Endodermal cell (in vitro differentiated cells): Measurements from ENCODE around the gene ZNF783. TPM values are rescaled to one million over a fixed set of nuclear protein-coding genes. Genes with fewer than 3 reads are reported as not detected.

Experiments used
- DNase-seq: peaks from one replicate; pipeline ENCODE4 v3.0.0-alpha.2; 2017
- H3K27ac ChIP-seq: 2 replicates; pipeline ENCODE4 v1.5.1; 2013; ENCODE audit warnings: mild to moderate bottlenecking, low read depth, low read length, moderate library complexity
- H3K27me3 ChIP-seq: 2 replicates; pipeline ENCODE4 v1.6.1; 2013; ENCODE audit warnings: mild to moderate bottlenecking, low read length, moderate library complexity; ENCODE audit not compliant: insufficient read depth, control insufficient read depth, poor library complexity, severe bottlenecking
- H3K36me3 ChIP-seq: 2 replicates; pipeline ENCODE4 v1.7.0; 2013; ENCODE audit warnings: mild to moderate bottlenecking, low read length, moderate library complexity; ENCODE audit not compliant: control insufficient read depth, insufficient read depth
- H3K4me1 ChIP-seq: one replicate; pipeline ENCODE4 v1.7.0; 2013; ENCODE audit warnings: low read length; ENCODE audit not compliant: control insufficient read depth, insufficient read depth
- H3K4me3 ChIP-seq: 2 replicates; pipeline ENCODE4 v1.5.1; 2013; ENCODE audit warnings: mild to moderate bottlenecking, low read length, moderate library complexity
- H3K9ac ChIP-seq: 2 replicates; pipeline ENCODE4 v1.6.1; 2013; ENCODE audit warnings: mild to moderate bottlenecking, low read length, moderate library complexity; ENCODE audit not compliant: poor library complexity, severe bottlenecking; ENCODE audit errors: extremely low read depth
- H3K9me3 ChIP-seq: 2 replicates; pipeline ENCODE4 v1.6.1; 2013; ENCODE audit warnings: mild to moderate bottlenecking, low read length, moderate library complexity; ENCODE audit not compliant: control insufficient read depth
- H3K27ac Mint-ChIP-seq: 2 replicates; pipeline ENCODE4 v1.8.0; 2020; ENCODE audit warnings: mixed read lengths
- H3K27me3 Mint-ChIP-seq: 2 replicates; pipeline ENCODE4 v1.8.0; 2021; ENCODE audit warnings: mild to moderate bottlenecking, mixed read lengths; ENCODE audit not compliant: insufficient read depth
- H3K36me3 Mint-ChIP-seq: 2 replicates; pipeline ENCODE4 v1.8.0; 2020; ENCODE audit warnings: low read depth, mixed read lengths
- H3K4me1 Mint-ChIP-seq: 2 replicates; pipeline ENCODE4 v1.8.0; 2020; ENCODE audit warnings: mixed read lengths
- H3K4me3 Mint-ChIP-seq: 2 replicates; pipeline ENCODE4 v1.8.0; 2020; ENCODE audit warnings: mild to moderate bottlenecking, moderate library complexity, mixed read lengths
- H3K9me3 Mint-ChIP-seq: 2 replicates; pipeline ENCODE4 v1.8.0; 2020; ENCODE audit warnings: mild to moderate bottlenecking, mixed read lengths
- CTCF ChIP-seq: fragments of 200-600 bp; sonication (generic); conservative IDR thresholded peaks from 2 replicates; pipeline ENCODE4 v1.5.0; 2021; ENCODE audit warnings: antibody characterized with exemption, mild to moderate bottlenecking
- WGBS, 2 experiments: methylation state at CpG; one replicate each; pipeline versions ENCODE4 v1.1.5 to v1.1.7; 2013; ENCODE audit warnings: missing lambda C conversion rate in 2 of 2, mixed read lengths in 1 of 2; ENCODE audit not compliant: insufficient coverage in 1 of 2, insufficient read length in 1 of 2; 5-methylcytosine and 5-hydroxymethylcytosine counted together
- total RNA-seq, 2 donors: library from RNA; stranded (reverse); fragmentation: NEBNext Ultra II Directional in 1 of 2; extraction: Animal tissue kit (Norgen Biotek cat#: 25700) in 1 of 2; gene quantifications; 2 replicates in 1 of 2; 3 replicates in 1 of 2; pipeline ENCODE4 v1.2.1, GENCODE V29; 2021

ZNF783 gene
- total RNA-seq, 2 donors from 2014 or later: 12.1 to 13.2 TPM

- no peak for TF ChIP-seq CTCF
- Histone ChIP-seq H3K9ac (no peak overlapping the region), H3K27me3 (no peaks in the 10 kb centered on the region), H3K9me3 (no peaks in the 10 kb centered on the region), H3K27ac (no peak overlapping the region), H3K36me3 (peaks cover 51% of the 10 kb centered on the region), H3K4me3 (no peak overlapping the region), H3K4me1 (no peaks in the 10 kb centered on the region)
- no peaks in the 10 kb centered on the region for H3K9me3 Mint-ChIP-seq
- H3K36me3 Mint-ChIP-seq: peaks cover 46% of the 10 kb centered on the region
- no peak overlapping the region for H3K27ac Mint-ChIP-seq
- 99 to 100% methylated on average over 1 to 2 of the region's 2 CpGs for WGBS, 2 experiments
- H3K4me1 Mint-ChIP-seq: no peaks in the 10 kb centered on the region
- H3K27me3 Mint-ChIP-seq: no peaks in the 10 kb centered on the region
- no peak overlapping the region for H3K4me3 Mint-ChIP-seq
- DNase-seq: no peak
Observed at GRCh38 chr7:149252378-149252777, 9.6 kb upstream of the ZNF783 start.

- Histone ChIP-seq H3K27me3 (no peaks in the 10 kb centered on the region), H3K9ac (no peak overlapping the region), H3K27ac (no peak overlapping the region), H3K36me3 (peaks cover 51% of the 10 kb centered on the region), H3K4me3 (no peak overlapping the region), H3K4me1 (no peaks in the 10 kb centered on the region), H3K9me3 (no peaks in the 10 kb centered on the region)
- no peaks in the 10 kb centered on the region for H3K4me1 Mint-ChIP-seq
- peaks cover 43% of the 10 kb centered on the region for H3K36me3 Mint-ChIP-seq
- 95 to 96% methylated on average over 7 of the region's 7 CpGs for WGBS, 2 experiments
- H3K4me3 Mint-ChIP-seq: no peak overlapping the region
- DNase-seq: no peak
- no peaks in the 10 kb centered on the region for H3K9me3 Mint-ChIP-seq
- no peak overlapping the region for H3K27ac Mint-ChIP-seq
- H3K27me3 Mint-ChIP-seq: no peaks in the 10 kb centered on the region
- no peak for TF ChIP-seq CTCF
Observed at GRCh38 chr7:149253665-149254064, 8.3 kb upstream of the ZNF783 start.

- no peaks in the 10 kb centered on the region for H3K27me3 Mint-ChIP-seq
Observed at GRCh38 chr7:149254181-149254858, 7.7 kb upstream of the ZNF783 start.

More at GRCh38 chr7:149254181-149254858, 7.7 kb upstream of the ZNF783 start:
- H3K4me1 ChIP-seq: no peaks in the 10 kb centered on the region
- H3K27me3 ChIP-seq: no peaks in the 10 kb centered on the region
- H3K4me3 ChIP-seq: no peak overlapping the region
- peaks cover 43% of the 10 kb centered on the region for H3K36me3 Mint-ChIP-seq
- no peak for TF ChIP-seq CTCF
- no peak overlapping the region for H3K27ac Mint-ChIP-seq
- 94 to 95% methylated on average over 7 to 16 of the region's 16 CpGs for WGBS, 2 experiments
- H3K27ac ChIP-seq: no peak overlapping the region
- no peak overlapping the region for H3K4me3 Mint-ChIP-seq
- H3K9me3 ChIP-seq: no peaks in the 10 kb centered on the region
- peaks cover 51% of the 10 kb centered on the region for H3K36me3 ChIP-seq
- no peaks in the 10 kb centered on the region for H3K9me3 Mint-ChIP-seq
- H3K9ac ChIP-seq: no peak overlapping the region
- no peak for DNase-seq
- no peaks in the 10 kb centered on the region for H3K4me1 Mint-ChIP-seq
